Gastroesophageal sphincter (tissue), 3 donors: Measurements from ENCODE around the gene PUDP.

Source experiments
- CTCF ChIP-seq, 4 experiments: fragments of 200-600 bp in 2 of 4; fragments of 450-650 bp in 2 of 4; sonication (generic) in 1 of 4; IDR thresholded peaks; one replicate each; pipeline ENCODE4 v1.5.1; 2017 to 2019; ENCODE audit warnings: antibody characterized with exemption in 4 of 4, mild to moderate bottlenecking in 2 of 4, moderate library complexity in 2 of 4
- POLR2A ChIP-seq, 2 donors: fragments of 450-650 bp; IDR thresholded peaks; one replicate each; pipeline ENCODE4 v1.6.1; 2017; ENCODE audit warnings: antibody characterized with exemption in 2 of 2, mild to moderate bottlenecking in 2 of 2, moderate library complexity in 1 of 2
- POLR2AphosphoS5 ChIP-seq: sonication (generic); formaldehyde crosslinking; IDR thresholded peaks from one replicate; pipeline ENCODE4 v1.6.1; 2017; ENCODE audit warnings: antibody characterized with exemption

DNA sequence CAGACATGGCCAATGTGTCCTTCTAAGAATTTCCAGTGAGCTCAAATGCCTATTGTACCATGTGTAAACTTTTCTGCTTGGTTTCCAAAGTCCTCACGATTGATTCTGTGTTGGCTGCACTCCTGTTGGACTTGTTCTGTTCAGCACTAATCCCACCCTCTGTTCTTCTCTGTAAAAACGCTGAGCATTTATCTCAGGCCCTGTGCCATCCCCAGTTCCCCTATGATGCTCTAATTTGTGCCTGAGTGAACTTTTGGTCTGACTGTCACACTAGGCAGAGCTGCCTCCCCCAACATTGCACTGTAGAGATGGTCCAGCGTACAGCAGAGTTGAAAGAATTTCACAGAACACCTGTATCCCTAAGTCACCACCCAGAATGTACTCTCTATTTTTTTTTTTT lies 76.6 kb downstream of the PUDP start:
- TF ChIP-seq POLR2AphosphoS5 (no peak), CTCF (IDR thresholded peaks at IDR 0.05) (no peak), POLR2A (IDR thresholded peaks at IDR 0.05) (no peak)
